Measurements from ENCODE around the gene ARHGEF7.

ARHGEF7 gene

DNA sequence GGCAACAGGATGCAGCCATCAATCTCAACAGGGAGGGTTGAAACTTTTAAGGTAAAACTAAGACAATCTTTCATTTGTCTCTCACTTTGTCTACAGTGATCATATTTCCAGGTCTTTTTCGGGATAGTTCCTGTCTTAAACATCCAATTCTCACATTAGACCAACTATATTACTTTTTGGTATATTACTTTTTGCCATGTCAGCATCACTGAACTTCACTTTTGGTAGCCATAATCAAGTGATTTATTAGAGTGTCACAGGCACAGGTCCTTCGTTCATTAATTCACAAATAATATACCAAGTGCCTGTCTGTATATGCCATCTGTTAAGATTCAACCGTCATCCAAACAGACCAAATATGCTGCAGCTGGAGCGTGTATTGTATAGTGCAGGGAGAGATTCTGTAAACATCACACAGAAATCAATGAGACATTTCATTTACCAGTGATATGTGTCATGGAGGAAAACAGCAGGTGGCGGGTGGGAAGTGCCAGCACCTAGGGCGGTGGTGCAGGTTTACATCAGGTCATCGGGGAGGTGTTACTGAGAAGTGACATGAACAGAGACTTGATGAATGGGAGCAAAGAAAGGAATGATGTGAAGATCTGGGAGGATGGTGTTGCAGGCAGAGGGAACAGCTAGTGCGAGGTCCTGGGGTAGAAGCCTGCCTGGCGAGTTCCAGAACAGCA is 24.9 kb downstream of the ARHGEF7 start:
- no peak for DNase-seq (ENCODE audit: low spot score)

DNA sequence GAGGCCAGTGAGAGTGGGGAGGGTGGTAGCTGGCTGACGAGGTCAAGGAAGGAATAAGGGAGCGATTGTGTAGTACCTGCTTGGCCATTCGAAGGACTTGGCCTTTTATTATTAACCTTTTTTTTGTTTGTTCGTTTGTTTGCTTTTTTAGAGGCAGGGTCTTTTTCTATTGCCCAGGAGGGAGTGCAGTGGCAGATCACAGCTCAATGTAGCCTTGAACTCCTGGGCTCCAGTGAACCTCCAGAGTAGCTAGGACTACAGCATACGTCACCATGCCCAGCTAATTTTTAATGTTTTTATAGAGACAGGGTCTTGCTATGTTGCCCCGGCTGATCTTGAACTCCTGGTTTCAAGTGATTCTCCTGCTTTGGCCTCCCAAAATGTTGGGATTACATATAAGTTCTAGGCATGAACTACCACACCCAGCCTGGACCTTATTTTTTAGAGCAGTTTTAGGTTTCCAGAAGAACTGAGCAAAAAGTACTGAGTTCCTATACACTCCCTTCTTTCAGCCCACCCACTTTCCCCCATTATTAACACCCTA is 25.5 kb downstream of the ARHGEF7 start:
- DNase-seq (ENCODE audit: low spot score): no peak

DNA sequence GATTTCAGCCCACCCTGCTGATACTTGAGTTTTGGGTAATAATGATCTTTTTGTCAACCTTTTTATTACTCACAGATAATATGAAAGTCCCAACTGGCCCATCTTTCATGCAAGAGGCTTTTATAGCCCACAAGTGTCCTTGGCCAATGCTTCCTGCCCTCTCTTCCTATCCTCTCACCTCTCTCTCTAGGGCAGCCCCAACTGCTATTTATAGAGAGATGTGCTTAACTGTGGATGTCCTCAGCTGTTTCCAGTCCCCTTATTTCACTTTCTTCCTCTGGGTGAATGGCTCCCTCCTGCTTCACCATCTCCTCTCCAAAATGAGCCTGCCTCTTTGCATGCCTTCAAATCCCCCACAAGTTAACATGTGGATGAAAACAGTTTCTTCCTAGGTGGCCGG is 27.4 kb downstream of the ARHGEF7 start:
- DNase-seq (ENCODE audit: low spot score): no peak

DNA sequence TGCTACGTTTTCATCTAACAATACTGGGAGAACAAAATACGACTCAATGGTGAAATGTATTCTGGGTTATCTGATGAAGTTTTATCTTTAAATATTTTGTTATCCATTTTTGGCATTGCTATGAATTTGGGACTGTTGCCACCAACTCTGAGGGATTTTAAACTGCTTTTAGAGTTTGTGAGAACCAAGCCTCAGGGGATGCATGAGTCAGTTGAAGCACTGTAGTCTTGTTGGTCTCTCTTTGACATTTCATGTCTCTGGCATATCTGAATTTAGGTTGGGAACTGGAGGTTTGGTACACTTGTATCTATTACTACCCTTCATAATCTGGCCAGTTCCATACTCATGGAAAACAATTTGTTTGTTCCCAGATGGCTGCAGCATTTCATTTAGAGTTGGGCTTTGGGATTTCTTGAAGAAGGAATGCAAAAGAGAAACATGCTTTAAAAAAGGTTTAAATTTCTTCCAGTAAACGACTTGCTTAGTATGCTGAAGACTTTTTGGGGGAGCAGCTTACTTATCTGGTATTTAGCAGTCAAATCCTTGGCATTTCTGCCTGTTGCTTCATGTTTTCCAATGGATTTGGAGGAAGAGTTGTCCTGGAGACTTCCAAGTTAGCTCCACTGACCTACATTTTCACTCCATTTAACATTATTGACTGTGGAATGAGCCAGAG is 28.9 kb downstream of the ARHGEF7 start:
- DNase-seq (ENCODE audit: low spot score): no peak

DNA sequence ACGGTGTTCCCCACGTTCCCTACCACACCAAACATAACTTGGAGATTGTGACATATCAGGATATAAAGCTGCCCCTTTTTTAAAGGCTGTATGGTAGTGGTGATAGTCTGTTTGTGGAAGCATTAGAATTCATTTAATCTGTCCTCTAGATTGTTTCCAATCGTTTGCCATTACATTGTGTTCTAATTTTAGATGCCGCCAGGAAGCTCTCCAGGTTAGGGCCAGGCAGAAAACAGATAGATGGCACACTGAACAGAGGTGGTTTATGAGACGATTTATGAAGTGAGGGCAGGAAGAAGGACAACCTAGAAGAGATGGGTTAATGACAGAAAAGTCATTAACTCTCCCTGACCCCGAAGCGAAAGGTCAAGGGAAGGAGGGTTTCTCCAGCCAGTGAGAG is 30.0 kb downstream of the ARHGEF7 start:
- DNase-seq (ENCODE audit: low spot score): no peak

DNA sequence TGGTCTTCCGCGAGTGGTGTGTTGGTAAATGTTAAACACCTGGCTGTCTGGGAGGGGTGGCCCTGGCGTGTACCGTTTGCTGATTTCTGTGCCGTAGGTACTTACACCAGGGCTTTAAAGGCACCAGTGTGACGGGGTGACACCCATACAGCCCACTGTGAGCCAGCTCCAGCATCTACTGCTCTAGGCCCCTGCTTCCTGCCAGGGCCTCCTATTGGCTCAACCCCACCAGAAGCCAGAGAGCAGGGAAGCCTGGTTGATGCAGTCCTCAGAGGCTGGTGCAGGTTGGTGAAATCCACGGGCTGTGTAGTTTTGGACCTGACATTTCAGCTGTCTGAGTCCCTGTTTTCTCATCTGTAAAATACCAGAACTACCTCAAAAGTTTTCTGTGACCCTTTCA is 30.4 kb downstream of the ARHGEF7 start:
- no peak for DNase-seq (ENCODE audit: low spot score)

DNA sequence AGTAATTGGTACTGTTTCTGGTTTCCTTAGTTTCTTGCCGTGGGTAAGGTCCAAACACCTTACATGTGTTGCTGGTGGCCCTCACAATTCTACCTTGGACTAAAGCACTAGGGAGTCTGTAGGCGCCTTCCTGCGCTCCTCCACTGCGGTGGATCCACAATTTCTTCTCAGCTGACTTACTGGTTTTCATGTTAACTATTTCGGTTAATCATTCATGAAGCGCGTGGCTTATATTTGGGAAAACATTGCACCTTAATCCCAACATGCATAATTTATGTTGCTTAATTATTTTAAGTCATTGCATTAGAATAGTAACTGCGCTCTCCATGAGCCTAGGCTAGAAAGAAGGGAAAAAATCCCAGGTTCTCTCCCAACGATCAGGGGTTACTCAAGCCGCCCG is 37.7 kb downstream of the ARHGEF7 start:
- DNase-seq (ENCODE audit: low spot score): peak; percentile 20

DNA sequence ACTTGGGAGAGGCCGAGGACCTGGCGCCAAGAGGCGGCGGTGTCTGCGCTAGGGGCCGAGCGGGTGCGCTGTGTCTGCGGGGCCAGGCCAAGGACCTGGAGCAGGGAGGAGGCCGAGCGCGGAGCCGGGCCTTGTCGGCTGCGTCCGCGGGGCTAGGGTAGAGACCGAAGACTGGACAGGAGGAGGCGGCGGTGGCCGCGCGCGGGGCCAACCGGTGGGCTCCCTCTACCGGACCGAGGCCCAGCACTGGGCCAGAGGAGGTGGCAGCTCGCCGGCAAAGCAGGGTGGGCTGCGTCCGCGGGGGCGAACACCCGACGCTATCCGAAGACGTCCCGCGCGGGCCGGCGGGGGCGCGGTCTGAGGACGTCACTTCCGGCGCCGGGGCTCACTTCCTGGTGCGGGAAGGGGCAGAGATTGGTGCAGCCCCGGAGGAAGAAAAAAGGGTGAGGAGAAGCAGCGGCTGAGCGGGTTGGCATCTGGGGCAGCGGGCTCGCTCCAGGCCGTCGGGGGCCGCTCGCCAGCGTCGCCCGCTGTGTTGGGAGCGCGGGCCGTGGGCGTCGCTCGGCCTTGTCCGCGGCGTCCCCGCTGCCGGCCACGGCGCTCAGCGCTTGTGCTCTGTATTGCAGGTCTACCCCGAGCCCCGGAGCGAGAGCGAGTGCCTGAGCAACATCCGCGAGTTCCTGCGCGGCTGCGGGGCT is 38.3 kb downstream of the ARHGEF7 start:
- DNase-seq (ENCODE audit: low spot score): peak; percentile 97

DNA sequence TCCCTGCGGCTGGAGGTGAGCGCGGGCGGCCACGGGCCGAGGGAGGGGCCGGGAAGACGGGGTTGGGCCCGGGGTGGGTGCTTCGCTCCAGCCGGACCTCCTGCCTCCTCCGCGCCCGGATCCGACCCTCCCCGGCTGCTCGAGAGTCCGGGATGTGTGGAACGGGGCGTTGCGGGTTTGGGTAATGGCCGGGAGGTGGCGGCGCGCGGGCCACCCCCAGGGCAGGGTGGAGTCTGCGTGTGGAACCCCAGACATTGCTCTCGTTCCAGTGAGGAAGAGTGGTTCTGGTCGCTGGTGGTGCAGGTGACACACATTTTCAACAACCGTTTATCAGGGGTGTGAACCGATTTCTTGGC is 38.8 kb downstream of the ARHGEF7 start:
- DNase-seq (ENCODE audit: low spot score): peak; percentile 68

DNA sequence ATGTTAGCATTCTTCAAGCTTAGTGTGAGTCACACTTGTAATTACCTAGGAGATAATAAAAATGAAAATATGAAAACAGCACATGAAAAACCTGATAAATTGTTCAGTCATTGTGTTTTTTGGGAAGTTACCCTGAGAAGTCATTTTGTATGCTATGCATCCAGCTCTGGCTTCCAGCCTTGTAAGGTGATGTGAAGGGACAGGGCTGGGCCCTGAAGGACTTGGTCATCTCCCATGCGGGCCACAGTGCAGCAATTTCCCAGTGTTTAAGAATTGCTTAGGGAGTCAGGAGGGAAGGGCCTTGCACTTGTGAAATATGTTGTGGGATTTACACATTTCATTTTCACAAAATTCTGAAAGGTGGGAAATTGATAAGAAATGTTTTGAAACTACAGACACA is 41.3 kb downstream of the ARHGEF7 start:
- DNase-seq (ENCODE audit: low spot score): peak; percentile 23

DNA sequence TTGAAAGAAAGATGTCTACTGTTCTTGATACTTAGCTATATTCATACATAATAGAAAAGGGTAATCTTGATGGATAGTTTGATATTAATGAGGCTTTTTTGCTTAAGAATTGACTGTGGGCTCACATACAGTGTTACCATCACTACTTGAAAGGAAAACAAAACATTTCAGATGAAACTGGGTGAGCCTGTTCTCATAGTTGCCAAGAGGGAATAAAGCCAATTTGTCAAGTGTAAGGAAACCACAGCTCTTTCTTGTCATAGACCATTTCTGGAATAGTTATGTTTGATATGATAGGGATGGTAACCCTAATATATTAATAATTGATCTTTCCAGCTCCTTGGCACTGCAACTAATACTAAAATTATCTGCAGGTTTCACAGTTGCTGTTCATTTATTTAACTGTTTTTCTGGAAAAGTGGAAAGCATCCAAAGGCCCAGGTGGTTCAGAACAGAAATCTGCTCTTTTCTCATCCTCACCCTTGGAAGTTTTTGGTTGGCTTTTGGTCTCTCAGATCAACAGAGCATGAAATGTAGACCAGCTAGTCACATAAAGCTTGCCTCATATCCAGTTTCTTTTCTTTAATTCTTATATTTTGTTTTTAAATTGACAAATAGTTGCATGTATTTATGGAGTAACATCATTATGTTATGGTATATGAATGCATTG is 43.2 kb downstream of the ARHGEF7 start:
- no peak for DNase-seq (ENCODE audit: low spot score)

DNA sequence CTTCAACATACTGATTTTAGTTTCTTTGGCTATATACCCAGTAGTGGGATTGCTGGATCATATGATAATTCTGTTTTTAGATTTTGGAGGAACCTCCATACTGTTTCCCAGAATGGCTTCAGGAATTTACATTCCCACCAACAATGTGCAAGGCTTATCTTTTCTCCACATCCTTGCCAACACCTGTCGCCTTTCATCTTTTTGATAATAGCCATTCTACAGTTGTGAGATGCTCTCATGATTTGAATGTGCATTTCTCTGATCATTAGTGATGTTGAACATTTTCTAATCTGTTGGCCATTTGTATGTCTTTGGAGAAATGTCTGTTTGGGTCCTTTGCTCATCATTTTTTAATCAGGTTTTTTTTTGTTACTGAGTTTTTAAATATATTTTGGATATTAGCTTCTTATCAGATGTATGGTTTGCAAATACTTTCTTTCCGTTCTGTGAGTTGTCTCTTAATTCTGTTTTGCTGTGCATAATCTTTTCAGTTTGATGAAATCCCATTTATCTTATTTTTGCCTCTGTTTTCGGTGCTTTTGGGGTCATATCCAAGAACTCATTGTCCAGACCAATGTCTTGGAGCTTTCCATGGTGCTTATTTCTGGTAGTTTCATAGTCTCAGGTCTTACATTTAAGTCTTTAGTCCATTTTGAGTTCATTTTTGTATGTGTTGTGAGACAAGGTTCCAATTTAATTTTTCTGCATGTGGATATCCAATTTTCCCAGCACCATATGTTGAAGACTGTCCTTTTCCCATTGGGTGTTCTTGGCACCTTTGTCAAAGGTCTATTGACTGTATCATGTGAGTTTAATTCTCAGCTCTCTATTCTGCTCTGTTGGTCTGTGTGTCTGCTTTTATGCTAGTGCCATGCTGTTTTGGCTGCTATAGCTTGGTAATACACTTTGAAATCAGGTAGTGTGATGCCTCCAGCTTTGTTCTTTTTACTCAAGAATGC is 44.5 kb downstream of the ARHGEF7 start:
- no peak for DNase-seq (ENCODE audit: low spot score)

DNA sequence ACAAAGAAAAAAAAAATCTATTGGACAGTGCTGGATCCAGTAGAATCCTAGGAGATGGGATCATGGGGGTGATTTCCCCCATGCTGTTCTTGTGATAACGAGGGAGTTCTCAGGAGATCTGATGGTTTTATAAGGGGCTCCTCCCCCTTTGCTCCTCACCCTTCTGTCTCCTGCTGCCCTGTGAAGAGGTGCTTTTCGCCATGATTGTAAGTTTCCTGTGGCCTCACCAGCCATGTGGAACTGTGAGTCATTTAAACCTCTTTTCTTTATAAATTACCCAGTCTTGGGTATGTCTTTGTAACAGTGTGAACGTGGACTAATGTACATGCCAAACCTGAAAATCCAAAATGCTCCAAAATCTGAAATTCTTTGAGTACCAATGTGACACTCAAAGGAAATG is 45.5 kb downstream of the ARHGEF7 start:
- no peak for DNase-seq (ENCODE audit: low spot score)

DNA sequence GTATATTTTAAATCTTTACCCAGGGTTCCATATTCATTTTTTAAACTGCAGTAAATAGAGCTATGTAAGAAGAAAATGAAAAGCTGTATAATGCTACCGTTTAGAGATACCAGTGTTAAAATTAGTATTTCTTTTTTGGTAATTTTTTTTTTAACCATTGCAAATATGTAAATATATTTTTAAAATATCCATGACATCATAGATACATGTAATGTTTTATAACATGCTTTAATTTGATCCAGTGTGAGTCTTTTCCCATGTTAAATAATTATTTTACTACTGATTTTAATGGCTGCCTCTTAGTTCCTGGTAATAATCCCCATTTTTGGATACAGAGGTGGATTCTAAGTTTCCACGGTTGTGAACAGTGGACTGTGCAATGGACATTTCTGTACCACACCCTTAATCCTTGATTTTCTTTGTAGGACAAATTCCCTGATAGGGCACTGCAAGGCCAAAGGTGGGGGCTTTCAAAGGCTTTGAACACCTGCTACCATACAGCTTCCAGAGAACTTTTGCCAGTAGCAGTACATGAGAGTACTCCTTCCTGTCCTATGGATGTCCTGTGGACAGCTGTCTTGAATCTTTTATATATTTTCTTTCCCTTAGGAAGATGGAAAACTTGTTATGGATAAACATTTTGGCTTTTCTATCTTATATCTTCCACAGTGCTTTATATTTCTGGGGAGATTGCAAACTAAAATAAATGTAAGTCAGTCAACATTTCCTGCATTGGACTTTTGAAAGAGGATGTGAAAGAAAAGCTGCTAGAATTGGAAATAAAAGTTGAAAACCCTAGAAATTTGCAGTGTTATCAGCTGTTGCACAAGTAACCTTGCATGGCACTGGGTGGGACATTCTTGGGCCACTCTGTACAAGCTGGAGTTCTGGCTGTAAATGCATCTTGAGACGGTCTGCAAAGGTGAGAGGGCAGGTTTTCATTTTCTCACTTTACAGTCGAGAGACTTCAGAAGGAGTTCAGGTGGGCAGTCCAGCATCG is 46.8 kb downstream of the ARHGEF7 start:
- DNase-seq (ENCODE audit: low spot score): no peak

DNA sequence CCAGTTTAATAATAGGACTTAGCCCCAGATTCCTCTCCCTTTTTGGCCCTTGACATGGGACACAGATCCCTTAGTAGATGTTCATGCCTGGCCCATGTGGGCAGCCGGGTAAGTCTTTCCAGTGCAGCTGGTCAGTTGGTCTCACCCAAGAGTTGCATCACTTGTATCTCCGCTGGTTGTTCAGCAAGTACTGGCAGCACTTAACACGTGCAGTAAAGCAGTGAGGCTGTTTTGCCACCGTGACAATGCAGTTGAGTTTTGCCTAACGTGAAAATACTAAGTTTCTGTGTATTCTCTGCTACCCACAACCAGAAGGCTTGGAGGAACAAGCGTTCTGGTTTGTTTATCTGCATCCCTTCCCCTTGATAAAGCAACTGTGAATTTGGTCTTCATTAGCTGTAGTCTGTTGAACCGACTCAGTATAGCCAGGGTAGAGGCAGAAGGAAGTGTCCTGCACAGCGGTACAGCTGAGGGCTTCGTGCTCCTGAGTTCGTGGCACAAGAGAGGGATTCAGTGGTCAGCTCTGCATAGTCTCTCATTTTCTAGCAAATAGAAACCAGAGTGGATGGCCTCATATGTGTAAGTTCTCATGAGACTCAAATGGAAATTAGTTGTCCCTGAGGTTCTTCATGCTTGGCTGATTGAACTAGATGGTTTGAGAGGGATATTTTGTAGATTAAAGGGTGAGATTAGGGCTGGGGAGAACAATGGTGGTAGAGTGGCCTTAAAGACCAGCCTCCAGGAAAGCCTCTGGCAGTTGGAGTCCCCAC is 50.3 kb downstream of the ARHGEF7 start:
- DNase-seq (ENCODE audit: low spot score): no peak

DNA sequence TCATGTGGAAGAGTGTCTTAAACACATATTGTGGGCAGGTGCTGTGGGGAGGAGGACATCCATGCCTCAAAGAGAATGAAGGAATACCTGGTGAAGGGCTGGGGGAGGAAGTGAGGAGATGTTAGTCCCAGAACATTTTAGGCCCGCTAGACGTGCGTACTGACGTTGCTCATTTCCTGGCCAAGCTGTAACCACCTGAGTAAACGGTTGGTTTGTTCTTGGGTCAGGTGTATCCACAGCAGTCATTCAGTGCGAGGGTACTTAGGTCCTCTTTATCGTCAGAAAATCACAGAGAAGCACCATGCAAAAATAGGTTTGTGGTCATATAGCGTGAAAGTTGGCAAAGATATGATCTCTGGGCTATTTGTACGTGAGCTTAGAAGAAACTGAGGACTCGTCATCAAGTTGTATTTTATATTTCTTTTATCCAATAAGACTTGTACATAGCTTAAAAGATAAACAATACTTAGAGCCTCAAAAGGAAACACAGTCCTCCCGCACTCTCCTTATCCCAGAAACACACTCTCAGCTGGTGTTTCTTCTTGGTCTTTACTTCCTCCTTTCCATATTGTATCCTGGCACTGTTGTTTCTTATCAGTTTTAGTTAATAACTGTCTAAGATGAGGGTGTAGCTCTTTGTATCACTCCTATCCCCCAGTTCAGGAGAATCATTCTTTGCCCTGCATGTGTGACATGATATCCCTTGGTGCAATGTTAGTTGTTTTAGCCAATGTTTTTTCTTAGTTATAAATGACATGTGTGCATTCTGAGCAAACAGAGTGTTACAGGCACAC is 52.0 kb downstream of the ARHGEF7 start:
- DNase-seq (ENCODE audit: low spot score): no peak

DNA sequence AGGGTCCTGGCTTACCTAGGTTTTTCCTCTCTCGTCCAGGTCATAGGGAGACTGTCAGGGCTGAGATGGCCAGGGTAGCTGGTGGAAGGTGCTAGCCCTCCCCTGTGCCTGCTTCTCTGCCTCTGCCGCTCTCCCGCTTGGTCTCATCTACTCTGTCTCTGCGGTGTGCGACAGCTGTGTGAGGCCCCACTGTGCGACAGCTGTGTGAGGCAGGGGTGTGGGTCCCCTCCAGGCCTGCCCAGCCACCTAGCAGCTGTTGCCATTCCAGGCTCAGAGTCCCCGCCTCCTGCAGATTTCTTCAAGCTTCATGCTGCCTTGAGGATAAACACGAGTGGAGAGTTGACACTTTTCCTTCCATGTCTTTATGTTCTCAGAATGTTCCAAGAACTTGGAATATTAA is 53.0 kb downstream of the ARHGEF7 start:
- no peak for DNase-seq (ENCODE audit: low spot score)

DNA sequence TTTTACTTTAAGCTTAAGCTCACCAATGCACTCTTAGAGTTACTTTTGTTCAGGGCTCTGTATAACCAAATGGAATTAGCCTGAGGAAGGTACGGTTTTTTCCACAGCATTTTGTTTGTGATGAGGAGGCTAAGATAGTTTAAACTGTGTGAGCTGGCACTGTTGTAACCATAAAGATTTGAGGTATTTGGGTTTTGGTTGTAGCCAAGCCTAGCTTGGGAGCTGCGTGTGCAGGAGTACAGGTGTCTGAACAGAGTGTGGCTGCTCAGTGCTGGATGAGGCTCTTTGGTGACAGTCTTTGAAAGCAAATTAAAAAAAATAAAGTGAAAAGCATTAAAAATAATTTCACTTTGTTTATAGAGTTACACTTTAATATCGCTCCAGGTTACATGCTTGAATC is 56.0 kb downstream of the ARHGEF7 start:
- no peak for DNase-seq (ENCODE audit: low spot score)

DNA sequence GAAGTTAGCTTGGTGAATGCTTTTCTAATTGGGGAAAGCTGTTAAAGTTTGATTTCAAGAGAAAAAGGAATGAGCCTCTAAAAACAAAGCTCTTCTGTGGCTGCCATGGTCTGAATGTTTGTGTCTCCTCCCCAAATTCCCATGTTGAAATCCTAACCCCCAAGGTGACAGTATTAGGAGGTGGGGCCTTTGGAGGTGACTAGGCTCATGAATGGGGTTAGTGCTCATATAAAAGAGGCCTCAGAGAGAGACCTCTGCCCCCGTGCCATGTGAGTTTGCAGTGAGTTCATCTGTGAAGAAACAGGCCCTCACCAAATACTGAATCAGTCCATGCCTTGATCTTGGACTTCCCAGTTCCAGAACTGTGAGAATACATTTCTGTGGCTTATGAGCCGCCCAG is 56.5 kb downstream of the ARHGEF7 start:
- DNase-seq (ENCODE audit: low spot score): no peak

All from AG08396 (cell line).